Femur (tissue), 1 donor: ENCODE measurements around the gene PAMR1.

Experiments
- DNase-seq: peaks from one replicate; pipeline ENCODE4 v3.0.0-alpha.2; 2017

PAMR1 gene

GRCh38 chr11:35393098-35393497 is 132.3 kb downstream of the PAMR1 start:
- no peak for DNase-seq

GRCh38 chr11:35391922-35392688 is 133.3 kb downstream of the PAMR1 start:
- DNase-seq: peak; percentile 92

- no peak for DNase-seq
Measured at GRCh38 chr11:35390737-35391682, 134.4 kb downstream of the PAMR1 start.

GRCh38 chr11:35389897-35390465 is 135.4 kb downstream of the PAMR1 start:
- no peak for DNase-seq

- DNase-seq: no peak
Measured at GRCh38 chr11:35389112-35389511, 136.3 kb downstream of the PAMR1 start.

- no peak for DNase-seq
Measured at GRCh38 chr11:35388061-35388460, 137.4 kb downstream of the PAMR1 start.

GRCh38 chr11:35387111-35387982 is 138.1 kb downstream of the PAMR1 start:
- DNase-seq: no peak

- no peak for DNase-seq
Measured at GRCh38 chr11:35383953-35384352, 141.5 kb downstream of the PAMR1 start.
